PFSK-1 (cell line): ENCODE results near the gene ACYP1.

Experiments
- POLR2AphosphoS5 ChIP-seq: IDR thresholded peaks from 2 replicates; pipeline ENCODE4 v1.6.1; 2012; ENCODE audit warnings: low read depth, mild to moderate bottlenecking, control low read depth, low read length, moderate library complexity
- SIN3A ChIP-seq: IDR thresholded peaks from 2 replicates; pipeline ENCODE4 v1.6.1; 2012; ENCODE audit warnings: mild to moderate bottlenecking, low read length, moderate library complexity, borderline replicate concordance; ENCODE audit not compliant: insufficient read depth
- TF ChIP-seq, protein P1 (sequence below), 2 experiments: IDR thresholded peaks; 2 replicates each; pipeline versions ENCODE4 v1.6.1 to v1.8.0; 2011 to 2012; ENCODE audit warnings: low read depth in 2 of 2, low read length in 2 of 2, control low read depth in 1 of 2, inconsistent platforms in 1 of 2, mild to moderate bottlenecking in 1 of 2, moderate library complexity in 1 of 2; ENCODE audit not compliant: insufficient read depth in 1 of 2

DNA sequence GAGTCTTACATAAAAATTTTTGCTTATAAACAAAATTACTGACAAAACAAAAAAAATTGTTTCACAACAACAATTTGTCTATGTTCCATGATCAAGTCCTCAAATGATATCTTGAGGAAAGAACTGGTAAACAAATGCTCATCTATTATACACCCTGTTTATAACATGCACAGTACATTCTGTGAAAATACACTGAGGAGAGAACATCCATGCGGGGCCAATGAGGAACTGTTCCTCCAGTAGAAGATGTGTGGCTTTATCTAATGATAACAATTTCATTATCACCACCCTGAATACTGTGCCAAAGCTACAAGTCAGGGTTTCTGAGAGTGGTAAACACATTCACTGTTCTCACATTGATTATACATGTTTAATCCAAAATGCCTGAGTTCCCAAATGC lies 23.3 kb downstream of the ACYP1 start:
- no peak for TF ChIP-seq SIN3A
- no peak for TF ChIP-seq POLR2AphosphoS5
- TF ChIP-seq, protein P1, sequence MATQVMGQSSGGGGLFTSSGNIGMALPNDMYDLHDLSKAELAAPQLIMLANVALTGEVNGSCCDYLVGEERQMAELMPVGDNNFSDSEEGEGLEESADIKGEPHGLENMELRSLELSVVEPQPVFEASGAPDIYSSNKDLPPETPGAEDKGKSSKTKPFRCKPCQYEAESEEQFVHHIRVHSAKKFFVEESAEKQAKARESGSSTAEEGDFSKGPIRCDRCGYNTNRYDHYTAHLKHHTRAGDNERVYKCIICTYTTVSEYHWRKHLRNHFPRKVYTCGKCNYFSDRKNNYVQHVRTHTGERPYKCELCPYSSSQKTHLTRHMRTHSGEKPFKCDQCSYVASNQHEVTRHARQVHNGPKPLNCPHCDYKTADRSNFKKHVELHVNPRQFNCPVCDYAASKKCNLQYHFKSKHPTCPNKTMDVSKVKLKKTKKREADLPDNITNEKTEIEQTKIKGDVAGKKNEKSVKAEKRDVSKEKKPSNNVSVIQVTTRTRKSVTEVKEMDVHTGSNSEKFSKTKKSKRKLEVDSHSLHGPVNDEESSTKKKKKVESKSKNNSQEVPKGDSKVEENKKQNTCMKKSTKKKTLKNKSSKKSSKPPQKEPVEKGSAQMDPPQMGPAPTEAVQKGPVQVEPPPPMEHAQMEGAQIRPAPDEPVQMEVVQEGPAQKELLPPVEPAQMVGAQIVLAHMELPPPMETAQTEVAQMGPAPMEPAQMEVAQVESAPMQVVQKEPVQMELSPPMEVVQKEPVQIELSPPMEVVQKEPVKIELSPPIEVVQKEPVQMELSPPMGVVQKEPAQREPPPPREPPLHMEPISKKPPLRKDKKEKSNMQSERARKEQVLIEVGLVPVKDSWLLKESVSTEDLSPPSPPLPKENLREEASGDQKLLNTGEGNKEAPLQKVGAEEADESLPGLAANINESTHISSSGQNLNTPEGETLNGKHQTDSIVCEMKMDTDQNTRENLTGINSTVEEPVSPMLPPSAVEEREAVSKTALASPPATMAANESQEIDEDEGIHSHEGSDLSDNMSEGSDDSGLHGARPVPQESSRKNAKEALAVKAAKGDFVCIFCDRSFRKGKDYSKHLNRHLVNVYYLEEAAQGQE (IDR thresholded peaks at IDR 0.05; ENCODE audit: insufficient read depth in 1 of 2, low read depth in 2 of 2, low read length in 2 of 2) = no peak
